ENCODE results near the gene SAG. TPM values are rescaled to one million over a fixed set of nuclear protein-coding genes. Genes with fewer than 3 reads are reported as not detected.

Gene SAG
- total and polyA plus RNA-seq, 3 experiments from 2014 or later, result not detected

GRCh38 chr2:233289648-233290047, 18.0 kb upstream of the SAG start:
- Histone ChIP-seq H3K4me1 (ENCODE audit: insufficient read depth, low read length) (no peaks in the 10 kb centered on the region), H3K4me3 (ENCODE audit: low read length) (no peak overlapping the region), H3K9me3 (ENCODE audit: low read length) (no peaks in the 10 kb centered on the region), H3K27ac (ENCODE audit: low read depth, low read length) (no peak overlapping the region), H3K36me3 (ENCODE audit: insufficient read depth, low read length) (peaks cover 90% of the 10 kb centered on the region), H3K27me3 (ENCODE audit: insufficient read depth, low read length, poor library complexity, severe bottlenecking) (no peaks in the 10 kb centered on the region)
- peaks cover 17 to 97% (median 45%) of the 10 kb centered on the region in 3 donors for H3K36me3 Mint-ChIP-seq
- ChIA-PET POLR2A (no interaction called here), CTCF (no interaction called here)
- H3K27ac Mint-ChIP-seq, result peak overlapping the region in 7 of 8 donors; percentile 24 to 89 (median 35)
- DNase-seq, result no peak
- peaks cover 12 to 25% (median 21%) of the 10 kb centered on the region in 3 donors for H3K4me1 Mint-ChIP-seq
- no peak overlapping the region for H3K4me3 Mint-ChIP-seq
- no peaks in the 10 kb centered on the region for H3K27me3 Mint-ChIP-seq
- no peaks in the 10 kb centered on the region for H3K9me3 Mint-ChIP-seq

GRCh38 chr2:233290051-233290845, 17.4 kb upstream of the SAG start:
- CTCF ChIA-PET, result interaction anchor here (0.6 kb wide), 1 partner anchor 8 kb away, joined by 3 read pairs; no protein-coding TSS in a partner anchor

GRCh38 chr2:233295891-233296290, 11.7 kb upstream of the SAG start:
- ChIA-PET POLR2A (interaction anchor here (0.6 kb wide), 1 partner anchor 61 kb away, joined by 3 read pairs; no protein-coding TSS in a partner anchor), CTCF (no interaction called here)
- H3K27ac Mint-ChIP-seq, result peak overlapping the region in 4 of 8 donors; percentile 19 to 50 (median 38)
- no peaks in the 10 kb centered on the region for H3K4me1 ChIP-seq (ENCODE audit: insufficient read depth, low read length)
- no peaks in the 10 kb centered on the region for H3K9me3 ChIP-seq (ENCODE audit: low read length)
- H3K4me3 Mint-ChIP-seq, result no peak overlapping the region
- no peak for DNase-seq
- no peaks in the 10 kb centered on the region for H3K27me3 ChIP-seq (ENCODE audit: insufficient read depth, low read length, poor library complexity, severe bottlenecking)
- H3K36me3 ChIP-seq (ENCODE audit: insufficient read depth, low read length), result peaks cover 48% of the 10 kb centered on the region
- H3K36me3 Mint-ChIP-seq, result peaks cover 17 to 57% (median 32%) of the 10 kb centered on the region in 3 donors
- H3K4me1 Mint-ChIP-seq, result peaks cover 1 to 10% (median 6%) of the 10 kb centered on the region in 3 donors
- no peak overlapping the region for H3K27ac ChIP-seq (ENCODE audit: low read depth, low read length)
- H3K27me3 Mint-ChIP-seq, result no peaks in the 10 kb centered on the region
- H3K9me3 Mint-ChIP-seq, result no peaks in the 10 kb centered on the region
- no peak overlapping the region for H3K4me3 ChIP-seq (ENCODE audit: low read length)

More at GRCh38 chr2:233290051-233290845, 17.4 kb upstream of the SAG start:
- Mint-ChIP-seq H3K27me3 (no peaks in the 10 kb centered on the region), H3K36me3 (peaks cover 22 to 97% (median 45%) of the 10 kb centered on the region in 3 donors), H3K4me3 (no peak overlapping the region), H3K9me3 (no peaks in the 10 kb centered on the region), H3K27ac (peak overlapping the region in 7 of 8 donors; percentile 19 to 89 (median 78)), H3K4me1 (peaks cover 7 to 19% (median 16%) of the 10 kb centered on the region in 3 donors)
- DNase-seq, result no peak
- Histone ChIP-seq H3K9me3 (ENCODE audit: low read length) (no peaks in the 10 kb centered on the region), H3K36me3 (ENCODE audit: insufficient read depth, low read length) (peaks cover 90% of the 10 kb centered on the region), H3K27ac (ENCODE audit: low read depth, low read length) (no peak overlapping the region), H3K27me3 (ENCODE audit: insufficient read depth, low read length, poor library complexity, severe bottlenecking) (no peaks in the 10 kb centered on the region), H3K4me3 (ENCODE audit: low read length) (no peak overlapping the region), H3K4me1 (ENCODE audit: insufficient read depth, low read length) (no peaks in the 10 kb centered on the region)
- POLR2A ChIA-PET, result no interaction called here

GRCh38 chr2:233297076-233297475, 10.5 kb upstream of the SAG start:
- no peak overlapping the region for H3K4me3 ChIP-seq (ENCODE audit: low read length)
- ChIA-PET POLR2A (interaction anchor here (0.7 kb wide), 1 partner anchor 28 kb away, joined by 12 read pairs; no protein-coding TSS in a partner anchor), CTCF (no interaction called here)
- H3K36me3 Mint-ChIP-seq, result peaks cover 13 to 45% (median 28%) of the 10 kb centered on the region in 3 donors
- no peaks in the 10 kb centered on the region for H3K27me3 Mint-ChIP-seq
- H3K9me3 Mint-ChIP-seq, result no peaks in the 10 kb centered on the region
- no peak for DNase-seq
- H3K27me3 ChIP-seq (ENCODE audit: insufficient read depth, low read length, poor library complexity, severe bottlenecking), result no peaks in the 10 kb centered on the region
- H3K4me1 Mint-ChIP-seq, result peaks cover 0 to 6% (median 6%) of the 10 kb centered on the region in 3 donors
- no peaks in the 10 kb centered on the region for H3K9me3 ChIP-seq (ENCODE audit: low read length)
- peak overlapping the region in 1 of 8 donors; percentile 58 for H3K27ac Mint-ChIP-seq
- no peak overlapping the region for H3K27ac ChIP-seq (ENCODE audit: low read depth, low read length)
- H3K4me1 ChIP-seq (ENCODE audit: insufficient read depth, low read length), result no peaks in the 10 kb centered on the region
- H3K36me3 ChIP-seq (ENCODE audit: insufficient read depth, low read length), result peaks cover 36% of the 10 kb centered on the region
- no peak overlapping the region for H3K4me3 Mint-ChIP-seq

GRCh38 chr2:233300401-233300800, 7.2 kb upstream of the SAG start:
- H3K4me1 Mint-ChIP-seq, result peaks cover 0 to 6% (median 6%) of the 10 kb centered on the region in 3 donors
- POLR2A ChIA-PET, result no interaction called here
- Histone ChIP-seq H3K9me3 (ENCODE audit: low read length) (no peaks in the 10 kb centered on the region), H3K4me3 (ENCODE audit: low read length) (no peak overlapping the region), H3K27me3 (ENCODE audit: insufficient read depth, low read length, poor library complexity, severe bottlenecking) (no peaks in the 10 kb centered on the region), H3K4me1 (ENCODE audit: insufficient read depth, low read length) (no peaks in the 10 kb centered on the region), H3K27ac (ENCODE audit: low read depth, low read length) (no peak overlapping the region), H3K36me3 (ENCODE audit: insufficient read depth, low read length) (peaks cover 5% of the 10 kb centered on the region)
- no peaks in the 10 kb centered on the region for H3K27me3 Mint-ChIP-seq
- H3K27ac Mint-ChIP-seq, result peak overlapping the region in 2 of 8 donors; percentile 34 to 43
- no peak for DNase-seq
- no peak overlapping the region for H3K4me3 Mint-ChIP-seq
- H3K36me3 Mint-ChIP-seq, result peaks cover 3 to 12% (median 4%) of the 10 kb centered on the region in 3 donors
- CTCF ChIA-PET, result no interaction called here
- no peaks in the 10 kb centered on the region for H3K9me3 Mint-ChIP-seq

GRCh38 chr2:233301248-233301647, 6.4 kb upstream of the SAG start:
- no peaks in the 10 kb centered on the region for H3K36me3 ChIP-seq (ENCODE audit: insufficient read depth, low read length)
- Mint-ChIP-seq H3K27me3 (no peaks in the 10 kb centered on the region), H3K4me1 (peaks cover 0 to 6% (median 6%) of the 10 kb centered on the region in 3 donors), H3K36me3 (peaks cover 0 to 4% (median 0%) of the 10 kb centered on the region in 3 donors), H3K27ac (no peak overlapping the region), H3K4me3 (no peak overlapping the region), H3K9me3 (no peaks in the 10 kb centered on the region)
- no peak for DNase-seq
- no peaks in the 10 kb centered on the region for H3K4me1 ChIP-seq (ENCODE audit: insufficient read depth, low read length)
- CTCF ChIA-PET, result no interaction called here
- no peak overlapping the region for H3K4me3 ChIP-seq (ENCODE audit: low read length)
- no peaks in the 10 kb centered on the region for H3K9me3 ChIP-seq (ENCODE audit: low read length)
- H3K27me3 ChIP-seq (ENCODE audit: insufficient read depth, low read length, poor library complexity, severe bottlenecking), result no peaks in the 10 kb centered on the region
- POLR2A ChIA-PET, result no interaction called here
- H3K27ac ChIP-seq (ENCODE audit: low read depth, low read length), result no peak overlapping the region

GRCh38 chr2:233301811-233302210, 5.8 kb upstream of the SAG start:
- CTCF ChIA-PET, result interaction anchor here (0.6 kb wide), 1 partner anchor 648 kb away, joined by 4 read pairs; no protein-coding TSS in a partner anchor

GRCh38 chr2:233303252-233303651, 4.4 kb upstream of the SAG start:
- Mint-ChIP-seq H3K36me3 (no peaks in the 10 kb centered on the region), H3K27me3 (no peaks in the 10 kb centered on the region), H3K27ac (peak overlapping the region in 2 of 8 donors; percentile 29 to 77), H3K4me1 (peaks cover 0 to 6% (median 4%) of the 10 kb centered on the region in 3 donors), H3K4me3 (no peak overlapping the region), H3K9me3 (no peaks in the 10 kb centered on the region)
- H3K9me3 ChIP-seq (ENCODE audit: low read length), result no peaks in the 10 kb centered on the region
- CTCF ChIA-PET, result interaction anchor here (0.6 kb wide), 1 partner anchor 117 kb away, joined by 3 read pairs; no protein-coding TSS in a partner anchor
- H3K4me3 ChIP-seq (ENCODE audit: low read length), result no peak overlapping the region
- no peaks in the 10 kb centered on the region for H3K36me3 ChIP-seq (ENCODE audit: insufficient read depth, low read length)
- no peaks in the 10 kb centered on the region for H3K27me3 ChIP-seq (ENCODE audit: insufficient read depth, low read length, poor library complexity, severe bottlenecking)
- no peak for DNase-seq
- H3K27ac ChIP-seq (ENCODE audit: low read depth, low read length), result no peak overlapping the region
- H3K4me1 ChIP-seq (ENCODE audit: insufficient read depth, low read length), result no peaks in the 10 kb centered on the region
- POLR2A ChIA-PET, result no interaction called here

More at GRCh38 chr2:233301811-233302210, 5.8 kb upstream of the SAG start:
- Histone ChIP-seq H3K27ac (ENCODE audit: low read depth, low read length) (no peak overlapping the region), H3K36me3 (ENCODE audit: insufficient read depth, low read length) (no peaks in the 10 kb centered on the region), H3K4me1 (ENCODE audit: insufficient read depth, low read length) (no peaks in the 10 kb centered on the region), H3K9me3 (ENCODE audit: low read length) (no peaks in the 10 kb centered on the region), H3K27me3 (ENCODE audit: insufficient read depth, low read length, poor library complexity, severe bottlenecking) (no peaks in the 10 kb centered on the region), H3K4me3 (ENCODE audit: low read length) (no peak overlapping the region)
- H3K4me3 Mint-ChIP-seq, result no peak overlapping the region
- H3K27ac Mint-ChIP-seq, result peak overlapping the region in 1 of 8 donors; percentile 52
- H3K9me3 Mint-ChIP-seq, result no peaks in the 10 kb centered on the region
- peaks cover 0 to 2% (median 0%) of the 10 kb centered on the region in 3 donors for H3K36me3 Mint-ChIP-seq
- POLR2A ChIA-PET, result no interaction called here
- DNase-seq, result no peak
- H3K27me3 Mint-ChIP-seq, result no peaks in the 10 kb centered on the region
- H3K4me1 Mint-ChIP-seq, result peaks cover 0 to 6% (median 6%) of the 10 kb centered on the region in 3 donors
